ENCODE measurements around the gene COL5A2.

Gene COL5A2

DNA sequence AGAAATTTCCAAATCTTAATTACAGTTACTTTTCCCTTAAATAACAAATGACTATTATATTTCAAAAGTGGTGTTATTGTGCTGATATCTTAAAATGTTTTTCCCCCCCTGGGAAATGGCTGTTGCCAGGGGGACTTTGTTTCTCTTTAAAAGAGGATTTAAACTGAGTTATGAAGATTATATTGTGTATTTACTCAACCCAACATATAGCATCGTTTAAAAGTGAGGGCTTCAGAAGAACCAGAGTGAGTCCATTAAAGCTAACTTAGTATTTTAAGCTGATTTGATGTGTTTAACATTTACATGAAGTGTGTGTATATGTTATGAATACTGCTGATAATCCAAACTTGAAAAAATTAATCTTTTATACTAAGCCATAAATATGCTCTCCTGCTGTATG, 81.6 kb downstream of the COL5A2 start:
- no peak for DNase-seq (ENCODE audit: low read depth)

DNA sequence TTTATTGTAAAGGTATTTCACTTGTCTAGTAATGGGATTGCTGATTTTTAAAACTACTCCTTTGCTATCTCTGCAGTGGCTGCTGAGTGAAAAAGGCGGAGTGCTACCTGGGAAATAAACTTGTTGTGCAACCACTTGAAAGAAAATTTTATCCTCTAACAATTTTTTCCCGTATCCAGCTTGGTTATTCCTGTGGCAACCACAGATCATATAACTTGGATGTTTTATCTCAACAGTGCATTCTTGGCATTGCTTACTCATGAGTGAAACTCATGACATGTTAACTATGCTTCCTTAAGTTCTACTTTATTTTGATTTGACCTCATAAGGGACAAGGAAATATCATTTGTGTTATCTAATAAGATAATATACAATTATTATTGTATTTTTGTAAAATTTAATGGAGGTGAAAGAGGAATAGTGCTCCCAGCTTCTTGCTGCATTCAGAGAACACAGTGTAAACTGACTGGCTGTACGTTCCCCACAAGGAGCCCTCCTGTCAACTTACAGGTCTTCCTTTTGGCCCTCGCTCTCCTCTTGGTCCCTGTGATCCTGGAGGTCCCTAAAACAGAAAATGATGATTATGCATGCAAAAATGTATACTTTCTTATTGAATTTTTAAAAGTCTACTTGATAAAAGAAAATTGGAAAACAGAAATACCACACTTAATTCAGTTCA, 82.7 kb downstream of the COL5A2 start:
- DNase-seq (ENCODE audit: low read depth): peak; percentile 96

DNA sequence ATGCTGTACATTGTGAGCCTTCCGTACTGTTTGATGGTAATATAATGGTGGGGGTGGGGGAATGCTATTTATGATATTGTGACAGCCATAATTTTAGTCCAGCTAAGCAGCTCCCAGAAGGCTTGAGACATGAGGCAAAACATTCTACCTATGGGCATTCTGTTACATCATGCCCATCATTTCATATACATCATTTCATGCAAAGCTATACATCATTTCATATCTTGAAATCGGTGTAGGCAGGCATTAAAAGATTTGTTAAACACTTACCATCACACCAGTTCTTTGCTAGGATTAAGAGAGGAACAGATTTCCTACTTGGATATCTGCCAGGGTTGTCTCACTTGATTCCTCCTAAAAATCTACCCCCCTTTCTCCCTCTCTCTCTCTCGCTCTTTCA, 84.5 kb downstream of the COL5A2 start:
- DNase-seq (ENCODE audit: low read depth): no peak

DNA sequence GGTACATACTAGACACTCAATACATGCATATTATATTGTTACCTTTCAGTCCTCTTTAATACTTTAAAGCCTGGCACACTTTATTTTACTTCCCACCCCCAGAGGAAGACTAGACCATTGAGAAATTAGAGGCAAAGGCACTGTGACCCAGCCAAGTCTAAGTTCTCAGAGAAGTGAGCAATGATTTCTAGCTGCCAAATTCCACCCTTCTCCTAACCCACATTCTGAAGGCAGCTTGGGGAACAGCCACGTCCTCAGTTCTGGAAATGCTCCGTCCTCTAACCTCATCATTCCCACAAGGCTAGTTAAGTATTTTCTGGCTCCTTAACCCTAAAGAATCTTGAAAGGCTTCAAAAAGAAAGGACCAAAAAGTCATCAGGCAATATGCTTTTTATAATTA, 86.6 kb downstream of the COL5A2 start:
- DNase-seq (ENCODE audit: low read depth): no peak

DNA sequence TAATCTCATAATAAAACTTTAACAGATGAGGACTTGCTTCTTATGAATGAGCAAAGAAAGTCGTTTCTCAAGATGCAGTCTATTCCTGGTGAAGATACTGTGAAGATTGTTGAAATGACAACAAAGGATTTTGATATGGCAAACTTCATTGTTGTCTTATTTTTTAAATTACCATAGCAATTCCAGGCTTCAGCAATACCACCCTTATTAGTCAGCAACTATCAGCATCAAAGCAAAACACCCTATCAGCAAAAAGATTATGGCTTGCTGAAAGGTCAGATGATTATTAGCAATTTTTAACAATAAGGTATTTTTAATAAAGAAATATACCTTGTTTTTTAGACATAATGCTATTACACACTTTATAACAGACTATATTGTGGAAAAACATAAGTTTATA, 88.3 kb downstream of the COL5A2 start:
- peak; percentile 39 for DNase-seq (ENCODE audit: low read depth)

DNA sequence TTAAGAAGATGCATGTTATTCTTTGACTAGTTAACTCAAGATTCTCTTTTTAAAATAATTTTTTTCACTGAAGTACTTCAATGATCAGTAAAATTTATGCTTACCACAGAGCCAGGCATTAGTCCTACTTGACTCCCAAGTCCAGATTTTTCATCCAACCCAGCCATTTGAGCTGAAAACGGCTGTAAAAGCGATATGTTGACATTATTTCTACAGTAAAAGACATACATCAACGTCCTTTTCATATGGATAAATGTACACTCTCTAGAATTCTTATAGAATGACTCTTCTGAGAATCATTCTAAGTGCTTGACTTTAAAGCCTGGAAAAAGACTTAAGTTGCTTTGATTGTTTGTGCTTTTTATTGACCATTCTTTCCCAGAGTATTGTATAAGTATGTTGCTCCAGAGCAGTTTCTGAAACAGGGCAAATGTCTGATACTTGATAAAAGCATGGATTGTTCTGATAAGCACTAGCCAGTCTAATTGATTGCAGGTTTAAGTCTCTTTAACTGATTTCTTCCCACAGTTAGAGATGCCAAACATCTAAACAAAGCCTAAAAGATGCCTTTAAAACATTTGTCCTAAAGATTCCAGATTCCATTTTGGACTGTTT, 90.9 kb downstream of the COL5A2 start:
- DNase-seq (ENCODE audit: low read depth): no peak

DNA sequence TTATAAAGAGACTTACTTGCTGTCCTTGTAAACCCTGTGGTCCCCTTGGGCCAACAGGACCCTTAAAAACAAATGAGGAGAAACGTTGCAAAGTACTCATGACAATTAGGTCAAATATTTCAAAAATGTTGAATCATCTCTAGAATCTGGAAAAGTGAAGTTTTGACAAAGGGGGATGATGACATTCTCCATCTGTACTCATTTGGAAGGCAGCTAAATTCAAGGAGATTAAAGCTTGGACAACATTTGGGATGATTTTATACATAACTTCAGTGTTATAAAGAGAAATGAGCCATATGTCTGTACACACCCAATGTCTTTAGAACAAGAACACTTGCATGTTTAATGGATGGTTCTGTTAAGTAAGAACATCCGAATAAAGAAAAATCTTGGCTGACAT, 92.9 kb downstream of the COL5A2 start:
- DNase-seq (ENCODE audit: low read depth): peak; percentile 88

DNA sequence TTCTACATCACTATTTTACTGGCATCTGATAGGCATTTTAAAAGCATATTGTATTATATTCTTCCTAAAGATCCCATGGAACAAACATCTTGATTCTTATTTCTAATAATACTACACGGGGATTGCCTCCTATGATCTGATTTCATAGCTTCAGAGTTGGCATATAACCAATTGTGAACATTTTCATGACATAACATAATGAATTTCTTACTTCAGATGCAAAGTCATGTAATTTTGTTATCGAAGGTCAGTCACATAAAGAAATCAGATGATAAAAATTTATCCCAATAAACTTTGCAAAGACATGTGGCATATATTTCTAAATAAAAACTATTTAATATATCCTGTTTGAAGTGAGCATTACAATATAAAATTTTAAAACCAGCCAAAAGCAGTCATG, 93.3 kb downstream of the COL5A2 start:
- no peak for DNase-seq (ENCODE audit: low read depth)

DNA sequence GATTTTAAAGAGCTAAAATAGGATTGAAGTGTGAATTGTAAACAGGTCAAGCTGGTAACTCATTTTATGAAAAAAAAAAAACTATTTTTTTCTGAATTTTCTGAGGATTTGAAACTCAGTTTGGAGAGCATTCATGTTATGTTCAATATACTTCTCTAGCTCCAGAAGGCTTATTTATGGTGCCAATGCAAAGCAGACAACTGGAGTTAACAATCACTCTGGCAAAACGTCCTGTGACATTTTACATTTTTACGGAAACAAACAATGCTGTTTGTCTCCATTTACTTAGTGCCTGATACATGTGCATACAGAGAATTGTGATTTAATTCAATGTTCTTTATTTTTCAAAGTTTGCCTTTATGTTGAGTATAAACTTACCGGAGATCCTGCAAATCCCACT, 96.0 kb downstream of the COL5A2 start:
- DNase-seq (ENCODE audit: low read depth): no peak

DNA sequence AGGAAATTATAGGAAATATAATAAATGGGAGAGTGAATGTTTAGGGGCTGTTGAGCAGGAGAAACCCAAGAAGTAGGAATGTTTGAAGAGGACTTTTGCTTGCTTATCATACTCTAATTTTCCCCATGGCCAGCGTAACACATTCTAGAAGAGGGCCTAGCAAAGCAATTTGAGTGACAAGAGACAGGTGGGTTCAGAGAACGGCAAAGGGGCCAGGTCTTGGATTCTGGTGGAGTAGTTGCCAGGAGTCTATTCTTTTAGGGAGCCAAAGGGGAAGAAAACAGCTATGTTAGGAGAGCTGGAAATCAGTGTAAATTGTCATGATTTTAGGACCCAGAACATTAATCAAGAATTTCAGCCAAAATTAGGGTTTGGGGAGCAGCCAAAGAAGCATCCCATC, 96.5 kb downstream of the COL5A2 start:
- no peak for DNase-seq (ENCODE audit: low read depth)

DNA sequence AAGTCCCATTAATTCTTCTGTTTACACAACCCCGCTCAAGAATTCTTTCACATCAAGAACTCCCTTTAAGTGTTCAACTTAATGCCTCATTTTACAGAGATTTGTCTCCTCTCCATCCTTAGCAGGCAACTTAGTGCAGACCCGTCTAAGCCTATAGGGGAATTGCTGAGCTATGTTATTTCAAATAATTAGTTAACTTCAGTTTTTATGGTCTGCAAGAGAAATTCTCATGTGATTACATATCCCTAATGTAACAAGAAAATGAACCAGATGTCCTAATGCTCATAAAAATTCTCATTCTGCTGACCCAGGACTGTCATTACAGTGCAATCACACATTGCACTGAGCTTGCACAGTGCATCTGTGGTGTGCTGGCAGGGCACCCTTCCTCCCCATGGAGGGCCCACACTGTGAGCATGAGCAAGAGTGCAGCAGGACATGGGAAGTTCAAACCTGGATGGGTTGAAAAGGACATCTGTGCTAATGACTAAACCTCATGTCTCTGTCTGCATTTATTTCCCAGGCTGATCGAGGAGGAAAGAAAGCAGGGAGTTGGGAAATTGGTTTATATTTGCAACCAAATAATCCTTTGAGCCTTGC, 97.1 kb downstream of the COL5A2 start:
- DNase-seq (ENCODE audit: low read depth): no peak

DNA sequence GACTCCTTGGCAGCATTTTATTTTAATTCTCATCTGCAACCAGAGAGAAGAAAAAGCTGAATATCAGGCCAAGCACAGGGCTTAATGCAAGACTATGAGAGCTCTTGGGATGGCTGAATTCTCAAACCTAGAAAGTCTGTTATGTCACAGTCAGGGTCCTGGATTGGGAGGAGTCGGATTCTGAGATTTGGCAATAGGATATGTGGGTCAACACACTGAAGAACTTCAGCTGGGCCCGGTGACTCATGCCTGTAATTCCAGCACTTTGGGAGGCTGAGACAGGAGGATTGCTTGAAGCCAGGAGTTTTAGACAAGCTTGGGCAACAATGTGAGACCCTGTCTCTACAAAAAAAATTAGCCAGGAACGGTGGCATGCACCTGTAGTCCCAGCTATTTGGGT, 103.0 kb downstream of the COL5A2 start:
- peak; percentile 59 for DNase-seq (ENCODE audit: low read depth)

DNA sequence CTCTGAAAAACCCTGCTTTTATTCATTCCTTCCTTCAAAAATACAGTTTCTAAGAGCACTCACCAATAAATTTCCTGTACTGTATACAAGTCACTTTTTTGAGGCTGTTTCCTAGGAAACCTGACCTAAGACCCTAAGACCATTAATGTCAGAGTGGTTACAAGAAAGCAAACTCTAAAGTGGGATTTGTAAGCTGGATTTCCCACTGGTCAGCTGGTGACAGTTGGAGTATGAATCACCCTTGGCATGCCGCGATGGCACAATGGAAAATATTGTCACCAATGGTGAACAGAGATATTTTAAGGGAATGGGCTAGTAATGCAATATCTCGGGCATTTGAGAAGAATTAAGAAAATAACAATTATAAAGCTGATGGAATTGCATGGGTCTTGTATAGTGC, 103.4 kb downstream of the COL5A2 start:
- DNase-seq (ENCODE audit: low read depth): no peak

DNA sequence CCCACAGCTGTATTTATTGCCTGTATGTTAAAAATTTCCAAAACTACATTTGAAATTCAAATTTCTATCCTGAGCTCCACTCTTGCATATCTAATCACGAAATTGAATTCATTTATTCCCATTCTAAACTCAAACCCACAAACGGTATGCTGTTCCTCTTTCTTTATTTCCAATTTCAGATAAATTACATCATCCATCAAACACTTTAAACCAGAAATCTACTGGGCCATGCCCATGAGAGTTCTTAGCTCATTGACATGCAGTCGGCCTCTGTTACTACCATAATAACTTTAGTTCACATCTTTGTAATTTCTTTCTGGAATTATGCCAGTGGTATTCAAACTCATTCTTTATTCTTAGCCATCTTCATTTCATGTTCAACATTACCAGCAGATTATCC, 105.1 kb downstream of the COL5A2 start:
- no peak for DNase-seq (ENCODE audit: low read depth)

DNA sequence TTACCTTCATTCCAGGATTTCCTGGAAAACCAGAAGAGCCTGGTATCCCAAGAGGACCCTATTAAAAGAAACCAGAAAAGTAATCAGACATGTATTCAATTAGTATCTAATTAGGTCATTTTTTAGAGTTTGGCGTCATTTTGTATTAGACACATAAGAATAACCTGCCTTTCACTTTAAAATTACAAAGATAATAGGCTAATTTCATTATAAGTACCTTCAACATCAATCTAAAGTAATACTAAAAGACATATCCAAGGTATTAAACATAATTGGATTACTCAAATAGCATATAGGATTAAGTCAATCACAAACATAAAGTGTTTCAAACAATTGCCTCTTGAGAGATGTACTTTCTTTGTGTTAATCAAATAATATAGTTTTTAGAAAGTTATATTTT, 107.5 kb downstream of the COL5A2 start:
- no peak for DNase-seq (ENCODE audit: low read depth)

DNA sequence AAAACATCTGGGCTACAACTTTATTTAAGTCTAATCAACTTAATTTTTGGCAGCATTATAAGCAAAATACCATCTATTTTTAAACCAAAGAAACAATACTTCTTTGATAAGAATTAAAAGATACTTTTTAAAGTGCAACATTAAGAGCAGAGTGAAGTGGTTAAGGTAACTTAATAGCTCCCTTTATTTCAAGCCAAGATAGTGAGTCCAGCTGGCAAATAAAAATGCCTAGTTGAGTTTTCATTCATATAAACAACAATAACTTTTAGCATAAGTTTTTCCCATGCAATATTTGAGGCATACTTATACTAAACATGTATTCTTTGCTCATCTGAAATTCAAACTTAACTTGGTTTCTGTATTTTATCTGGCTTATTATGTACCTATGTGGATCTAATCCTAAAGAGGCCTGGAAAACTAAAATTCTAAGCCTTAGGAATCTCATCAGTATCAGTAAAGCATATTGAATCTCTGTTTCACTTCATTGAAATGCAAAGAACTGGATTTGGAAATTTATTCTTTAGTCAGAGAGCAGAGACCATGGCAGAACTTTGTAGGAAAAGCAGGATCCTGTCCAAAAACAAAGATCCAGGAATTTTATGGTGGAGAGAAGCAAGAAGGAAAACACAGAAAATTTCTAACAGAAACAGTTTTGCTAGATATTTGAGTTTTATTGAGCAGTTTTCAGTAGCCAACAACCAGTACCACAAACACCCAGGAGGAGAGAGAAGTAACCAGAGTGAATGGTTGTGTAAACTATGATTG, 109.5 kb downstream of the COL5A2 start:
- DNase-seq (ENCODE audit: low read depth): no peak

DNA sequence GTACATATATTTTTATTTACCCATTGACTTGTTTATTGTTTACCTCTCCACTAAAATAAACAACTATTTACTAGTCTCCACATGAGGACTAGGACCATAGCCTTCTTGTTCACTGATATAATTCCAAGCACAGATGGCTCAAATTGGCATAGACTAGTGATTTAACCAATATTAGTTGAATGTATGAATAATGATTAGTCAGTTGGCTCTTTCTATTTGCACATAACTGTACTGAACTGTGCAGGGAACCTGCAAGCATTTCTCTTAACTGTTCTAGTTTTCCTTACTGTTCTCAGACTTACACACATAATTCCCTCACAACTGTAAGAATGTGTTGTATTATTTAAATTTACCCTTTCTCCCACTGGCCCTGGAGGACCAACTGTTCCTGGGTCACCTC, 113.5 kb downstream of the COL5A2 start:
- DNase-seq (ENCODE audit: low read depth): peak; percentile 34

DNA sequence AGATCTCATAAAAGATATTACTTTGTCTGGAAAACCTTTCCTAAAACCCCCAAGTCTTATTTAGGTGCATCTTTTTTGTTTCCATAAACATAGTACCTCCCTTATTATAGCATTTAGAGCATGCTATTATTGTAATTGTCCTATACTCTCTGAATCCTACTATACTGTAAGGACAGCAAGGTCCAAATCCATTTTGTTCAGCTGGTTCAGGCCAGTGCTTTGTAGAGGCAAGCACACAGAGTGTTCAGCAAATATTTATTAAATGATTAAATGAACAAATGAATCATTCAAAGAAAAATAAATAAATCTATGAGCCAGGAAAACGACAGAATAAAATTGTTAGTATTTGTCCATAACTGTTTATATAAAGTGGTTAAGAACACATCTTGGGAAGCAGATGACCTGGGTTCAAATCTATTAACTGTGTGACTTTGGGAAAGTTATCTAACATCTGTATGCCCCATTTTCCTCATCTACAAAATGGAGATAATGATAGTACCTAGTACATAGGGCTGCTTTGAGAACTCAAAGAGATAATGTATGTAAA, 119.4 kb downstream of the COL5A2 start:
- DNase-seq (ENCODE audit: low read depth): peak; percentile 47

DNA sequence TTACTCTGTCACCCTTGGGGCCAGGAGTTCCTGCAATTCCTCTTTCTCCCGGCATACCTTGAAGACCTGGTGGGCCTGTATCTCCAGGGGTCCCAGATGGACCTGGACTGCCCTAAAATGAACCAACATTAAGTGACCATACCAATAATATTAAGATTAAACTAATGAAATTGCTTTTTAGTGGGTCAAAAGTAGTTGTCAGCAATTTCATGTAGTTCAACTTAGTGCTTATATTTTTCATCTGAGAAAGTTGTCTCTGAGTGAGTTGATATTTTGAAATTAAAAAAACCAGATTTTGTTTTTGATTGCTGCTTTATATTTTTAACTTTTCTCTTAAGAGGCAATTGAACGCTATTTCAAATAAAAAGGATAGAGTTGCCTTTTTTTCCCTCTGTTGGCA, 122.2 kb downstream of the COL5A2 start:
- no peak for DNase-seq (ENCODE audit: low read depth)

DNA sequence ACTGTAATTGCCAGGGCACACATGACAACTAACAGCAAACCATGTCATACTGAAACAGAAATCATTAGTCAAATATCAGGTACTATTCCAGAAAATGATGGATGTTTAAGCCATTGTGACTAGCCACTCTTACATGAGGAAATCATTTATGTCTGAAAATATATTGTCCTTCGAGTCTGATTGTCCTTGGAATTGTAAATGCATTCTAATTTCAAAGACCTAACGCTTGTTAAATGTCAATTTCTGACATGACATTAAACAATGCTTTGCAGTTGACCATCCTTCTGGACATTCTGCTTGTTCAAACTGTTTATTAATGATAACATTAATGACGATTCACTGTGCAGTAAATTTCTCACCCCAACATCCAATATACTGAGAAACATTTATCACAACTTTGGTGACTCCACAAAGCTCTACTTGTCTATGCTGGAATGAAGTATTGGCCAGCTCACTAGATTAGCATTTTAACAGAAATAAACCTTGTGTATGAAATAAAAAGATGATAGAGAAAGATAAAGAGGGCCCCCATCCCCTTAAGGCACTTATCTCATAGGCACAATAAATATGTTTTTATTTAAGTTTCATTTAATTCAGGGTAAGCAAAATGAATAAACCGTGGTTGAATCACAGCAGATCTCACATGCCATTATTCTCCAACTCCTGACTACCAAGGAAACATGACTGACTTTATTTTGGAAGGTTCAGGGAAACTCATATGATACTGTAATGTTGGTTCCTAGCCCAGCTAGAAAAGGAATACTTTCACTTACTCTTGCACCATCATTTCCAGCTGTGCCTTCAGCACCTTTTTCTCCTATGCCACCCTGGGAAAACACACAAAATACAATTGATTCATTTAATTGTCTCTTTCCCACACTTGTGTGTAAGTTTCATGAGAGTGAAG, 123.1 kb downstream of the COL5A2 start:
- DNase-seq (ENCODE audit: low read depth): no peak

DNA sequence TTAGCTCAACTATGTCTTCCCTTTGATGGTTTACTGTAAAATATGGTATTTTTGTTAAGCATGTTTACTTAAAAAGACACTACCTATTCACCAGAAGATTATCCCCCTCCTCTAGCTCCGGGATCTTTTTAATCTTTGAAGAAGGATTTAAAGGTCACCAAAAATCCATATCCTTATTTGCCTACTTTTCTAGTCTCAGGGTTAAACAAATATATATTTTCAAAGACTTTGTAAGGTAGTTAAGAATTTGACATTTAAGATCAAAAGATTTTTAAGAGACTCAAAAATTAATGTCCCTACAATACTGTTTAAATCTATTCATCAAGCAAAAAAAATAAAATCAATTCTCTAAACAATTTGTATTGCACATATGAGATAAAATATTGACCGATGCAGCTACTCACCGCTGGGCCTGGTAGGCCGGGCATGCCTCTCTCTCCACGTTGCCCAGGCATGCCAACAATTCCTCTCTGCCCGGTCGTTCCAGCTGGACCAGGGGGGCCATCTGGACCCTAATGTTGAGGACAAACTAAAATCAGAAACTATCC, 129.3 kb downstream of the COL5A2 start:
- no peak for DNase-seq (ENCODE audit: low read depth)

Measured in ELR (cell line).